Pancreas (tissue), 10 donors: Measurements from ENCODE around the gene HEMK1. TPM values are rescaled to one million over a fixed set of nuclear protein-coding genes. Genes with fewer than 3 reads are reported as not detected.

Experiments
- ATAC-seq, 4 donors: fragments of 200-7000 bp; cut with Tn5 transposase; one replicate each; pipeline versions ENCODE4 v1.8.0 to v1.9.1; 2020; ENCODE audit warnings: mild to moderate bottlenecking in 4 of 4, moderate library complexity in 4 of 4
- DNase-seq, 6 donors: peaks; one replicate each; pipeline ENCODE4 v3.0.0-alpha.2; 2020
- FAIRE-seq: peaks from 2 replicates; lab custom pipeline; 2012; peaks lifted over from hg19 to GRCh38; lab: Jason Lieb, UNC
- H3K27ac ChIP-seq, 4 donors: fragments of 200-600 bp; sonication (generic); 1 replicate in 3 of 4; 2 replicates in 1 of 4; pipeline versions ENCODE4 v1.5.0 to v1.8.0; 2020
- H3K27me3 ChIP-seq, 4 donors: fragments of 200-600 bp; one replicate each; pipeline ENCODE4 v1.8.0; 2021
- H3K36me3 ChIP-seq, 3 donors: fragments of 200-600 bp; sonication (generic) in 1 of 3; one replicate each; pipeline versions ENCODE4 v1.5.0 to v1.8.0; 2020 to 2021
- H3K4me1 ChIP-seq, 3 donors: fragments of 200-600 bp; one replicate each; pipeline ENCODE4 v1.8.0; 2021
- H3K4me3 ChIP-seq, 4 donors: fragments of 200-600 bp; sonication (generic) in 2 of 4; one replicate each; pipeline versions ENCODE4 v1.5.0 to v1.8.0; 2020 to 2021
- H3K9me3 ChIP-seq, 4 donors: fragments of 200-600 bp; one replicate each; pipeline ENCODE4 v1.8.0; 2021
- CTCF ChIP-seq, 4 donors: fragments of 200-600 bp; sonication (generic) in 3 of 4; IDR thresholded peaks; one replicate each; pipeline versions ENCODE4 v1.5.0 to v1.8.0; 2021; ENCODE audit warnings: antibody characterized with exemption in 4 of 4
- WGBS, 2 donors: extraction: QIAGEN DNeasy Blood & Tissue Kit; methylation state at CpG; one replicate each; pipeline ENCODE4 v1.1.7; 2013; 5-methylcytosine and 5-hydroxymethylcytosine counted together
- intact Hi-C, 3 donors: fragments of 100-400 bp; cut with DNase I; formaldehyde crosslinking; loops; one replicate each; pipeline versions ENCODE4 v1.11.1 to v1.14.2; 2022
- polyA plus RNA-seq, 2 donors: library from polyadenylated mRNA; stranded (reverse); fragments of 200-250 nt; gene quantifications; one replicate each; pipeline ENCODE4 v1.2.3, GENCODE V29; 2013
- total RNA-seq, 6 donors: library from RNA; stranded (reverse); fragmentation: NEBNext Ultra II Directional in 4 of 6; extraction: Animal tissue kit (Norgen Biotek cat#: 25700) in 4 of 6; gene quantifications; one replicate each; pipeline versions ENCODE4 v1.2.1 to v1.2.4, GENCODE V29; 2021 to 2023
- donor health status: healthy with polysubstance abuse.
- donor health status: DM: no; HTN: no; CAD: no; lungs with moderate emphysema.
- donor health status: DM: no; HTN: no; CAD: no.
- donor health status: control.
- donor health status: control.
- donor health status: Bipolar disorder and iron deficiency.
- donor health status: DM: yes; HTN: yes; CAD: no.
- donor health status: DM: no; HTN: no; CAD: no.
- donor health status: DM: no; HTN: no; CAD: no.
- donor health status: DM: yes; HTN: yes; CAD: no.

HEMK1 gene
- total and polyA plus RNA-seq, 8 donors = 9.6 to 21.8 (median 12.5) TPM

DNA sequence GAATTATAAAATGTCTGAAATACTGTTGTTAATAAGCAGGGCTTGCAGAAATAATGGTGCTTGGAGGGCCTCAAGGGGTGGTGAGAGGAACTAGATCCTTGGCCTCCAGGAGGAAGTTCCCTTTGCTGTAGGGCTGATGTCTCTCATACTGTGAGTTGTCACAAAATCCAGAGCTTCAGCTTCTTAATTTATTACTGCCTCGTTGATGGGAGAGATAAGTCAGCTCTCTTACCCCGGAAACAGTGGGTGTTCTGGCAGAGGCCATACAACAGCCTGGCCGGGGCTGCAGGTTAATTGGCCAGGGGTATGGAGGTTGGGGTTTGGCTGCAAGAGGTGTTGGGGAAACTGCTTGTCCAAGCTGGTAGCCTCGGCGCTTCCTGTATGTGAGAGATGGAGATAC lies 63.1 kb downstream of the HEMK1 start:
- 57 to 59% methylated on average over 5 of the region's 5 CpGs for WGBS, 2 donors
- H3K4me1 ChIP-seq = no peaks in the 10 kb centered on the region
- ATAC-seq = peak in 1 of 4 donors; percentile 52
- no peak for FAIRE-seq
- no peak overlapping the region for H3K27ac ChIP-seq
- H3K27me3 ChIP-seq = no peaks in the 10 kb centered on the region
- H3K4me3 ChIP-seq = no peak overlapping the region
- DNase-seq = no peak
- TF ChIP-seq CTCF (IDR thresholded peaks at IDR 0.05) = no peak
- H3K9me3 ChIP-seq = no peaks in the 10 kb centered on the region
- intact Hi-C loops = no loop called here
- H3K36me3 ChIP-seq = no peaks in the 10 kb centered on the region

- Histone ChIP-seq H3K4me1 (no peaks in the 10 kb centered on the region), H3K36me3 (no peaks in the 10 kb centered on the region), H3K9me3 (no peaks in the 10 kb centered on the region), H3K27ac (no peak overlapping the region), H3K4me3 (no peak overlapping the region), H3K27me3 (no peaks in the 10 kb centered on the region)
- DNase-seq = no peak
- FAIRE-seq = no peak
- TF ChIP-seq CTCF (IDR thresholded peaks at IDR 0.05) = no peak
- intact Hi-C loops = no loop called here
- ATAC-seq = no peak
- WGBS, 2 donors = 73 to 78% methylated on average over 5 of the region's 5 CpGs
Observed at GRCh38 chr3:50633230-50633790, 64.0 kb downstream of the HEMK1 start.

DNA sequence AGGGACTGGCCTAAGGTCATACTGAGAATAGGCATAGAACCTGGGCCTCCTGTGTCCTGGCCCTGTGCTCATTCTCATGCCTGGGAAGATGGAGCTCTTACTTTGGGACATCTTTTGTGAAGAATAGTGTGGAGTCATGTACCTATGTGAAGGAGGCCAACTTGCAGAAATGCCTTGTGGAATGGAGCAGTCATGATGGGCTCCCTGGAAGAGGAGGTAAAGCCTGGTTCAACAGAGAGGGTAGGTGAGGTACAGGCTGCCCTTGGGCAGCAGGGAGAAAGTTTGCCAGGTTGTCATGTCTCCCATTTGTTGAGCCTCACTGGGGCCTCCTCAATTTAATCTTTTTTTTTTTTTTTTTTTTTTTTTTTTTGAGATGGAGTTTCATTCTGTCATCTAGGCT lies 65.7 kb downstream of the HEMK1 start:
- intact Hi-C loops = no loop called here
- H3K4me3 ChIP-seq = no peak overlapping the region
- no peak for ATAC-seq
- no peak overlapping the region for H3K27ac ChIP-seq
- DNase-seq = no peak
- no peaks in the 10 kb centered on the region for H3K9me3 ChIP-seq
- H3K4me1 ChIP-seq = no peaks in the 10 kb centered on the region
- FAIRE-seq = no peak
- TF ChIP-seq CTCF (IDR thresholded peaks at IDR 0.05) = no peak
- no peaks in the 10 kb centered on the region for H3K27me3 ChIP-seq
- H3K36me3 ChIP-seq = no peaks in the 10 kb centered on the region

- Histone ChIP-seq H3K4me3 (no peak overlapping the region), H3K4me1 (no peaks in the 10 kb centered on the region), H3K27ac (no peak overlapping the region), H3K36me3 (peaks cover 0 to 2% (median 0%) of the 10 kb centered on the region in 3 donors), H3K27me3 (no peaks in the 10 kb centered on the region), H3K9me3 (no peaks in the 10 kb centered on the region)
- intact Hi-C loops = no loop called here
- whole genome bisulfite sequencing, 2 donors = 97% methylated on average over 4 of the region's 4 CpGs
- TF ChIP-seq CTCF (IDR thresholded peaks at IDR 0.05) = no peak
- no peak for FAIRE-seq
- ATAC-seq = no peak
- DNase-seq = no peak
Observed at GRCh38 chr3:50637011-50637410, 67.7 kb downstream of the HEMK1 start.

GRCh38 chr3:50637945-50638344 lies 68.6 kb downstream of the HEMK1 start:
- intact Hi-C loops = no loop called here
- no peak for DNase-seq
- no peaks in the 10 kb centered on the region for H3K4me1 ChIP-seq
- H3K27ac ChIP-seq = no peak overlapping the region
- no peak for FAIRE-seq
- H3K4me3 ChIP-seq = no peak overlapping the region
- 77 to 78% methylated on average over 3 of the region's 3 CpGs for WGBS, 2 donors
- no peak for ATAC-seq
- H3K36me3 ChIP-seq = peaks cover 0 to 5% (median 4%) of the 10 kb centered on the region in 3 donors
- H3K27me3 ChIP-seq = no peaks in the 10 kb centered on the region
- no peaks in the 10 kb centered on the region for H3K9me3 ChIP-seq
- no peak for TF ChIP-seq CTCF (IDR thresholded peaks at IDR 0.05)
